Type B pancreatic cell (in vitro differentiated cells): ENCODE results near the gene LFNG. TPM values are rescaled to one million over a fixed set of nuclear protein-coding genes. Genes with fewer than 3 reads are reported as not detected.

Experiments used
- DNase-seq: peaks from one replicate; pipeline ENCODE4 v3.0.0; 2021; ENCODE audit warnings: mixed read lengths; ENCODE audit not compliant: unreplicated experiment; ENCODE audit errors: extremely low spot score
- H3K27ac Mint-ChIP-seq: 2 replicates; pipeline ENCODE4 v1.8.0; 2021; ENCODE audit warnings: mild to moderate bottlenecking, mixed read lengths
- H3K27me3 Mint-ChIP-seq: 2 replicates; pipeline ENCODE4 v1.8.0; 2021; ENCODE audit warnings: mixed read lengths
- H3K36me3 Mint-ChIP-seq: 2 replicates; pipeline ENCODE4 v1.8.0; 2021; ENCODE audit warnings: mixed read lengths
- H3K4me1 Mint-ChIP-seq: one replicate; pipeline ENCODE4 v1.8.0; 2021; ENCODE audit warnings: mixed read lengths; ENCODE audit not compliant: unreplicated experiment
- H3K4me3 Mint-ChIP-seq: 2 replicates; pipeline ENCODE4 v1.8.0; 2021; ENCODE audit warnings: mild to moderate bottlenecking, mixed read lengths
- H3K9me3 Mint-ChIP-seq: 2 replicates; pipeline ENCODE4 v1.8.0; 2021; ENCODE audit warnings: mixed read lengths
- total RNA-seq: library from RNA; stranded (reverse); gene quantifications from 2 replicates; pipeline ENCODE4 v1.2.1, GENCODE V29; 2021; ENCODE audit warnings: low replicate concordance
- TF ChIP-seq, protein P1 (sequence below): fragments of 200-600 bp; sonication (generic); conservative IDR thresholded peaks from 2 replicates; pipeline ENCODE4 v1.5.0; 2021; ENCODE audit warnings: antibody characterized with exemption, mild to moderate bottlenecking

LFNG gene
- total RNA-seq, 1 donor from 2014 or later: 15.3 TPM

DNA sequence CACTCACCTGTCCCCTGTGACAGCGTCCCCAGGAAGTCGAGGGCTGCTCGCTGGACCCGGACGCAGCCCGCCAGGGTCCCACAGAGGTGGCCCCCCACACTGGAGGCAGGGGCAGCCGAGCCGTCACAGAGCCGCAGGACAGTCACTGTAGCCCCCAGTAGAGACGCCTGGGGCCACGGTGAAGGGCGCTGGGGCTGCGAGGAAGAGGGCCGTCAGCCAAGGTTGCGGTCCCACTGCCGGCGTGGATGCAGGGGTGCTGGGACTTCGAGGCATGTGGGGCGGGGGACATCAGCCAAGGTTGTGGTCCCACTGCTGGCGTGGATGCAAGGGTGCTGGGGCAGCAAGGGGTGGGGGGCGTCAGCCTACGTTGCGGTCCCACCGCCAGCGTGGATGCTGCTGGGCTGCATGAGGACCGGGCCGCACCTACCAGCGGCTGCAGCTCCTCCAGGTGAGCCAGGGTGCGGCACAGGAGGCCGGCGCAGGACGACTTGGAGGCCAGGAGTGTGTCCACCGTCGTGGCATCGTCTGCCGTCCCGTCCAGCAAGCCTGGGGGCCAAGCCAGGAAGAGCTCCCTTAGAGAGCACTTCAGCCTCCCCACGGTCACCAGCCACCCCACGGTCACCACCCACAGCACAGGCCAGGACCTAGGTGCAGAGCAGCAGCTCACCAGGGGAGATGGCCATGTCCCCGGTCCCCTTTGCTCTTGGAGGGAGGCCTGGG, 21.9 kb downstream of the LFNG start:
- TF ChIP-seq, protein P1, sequence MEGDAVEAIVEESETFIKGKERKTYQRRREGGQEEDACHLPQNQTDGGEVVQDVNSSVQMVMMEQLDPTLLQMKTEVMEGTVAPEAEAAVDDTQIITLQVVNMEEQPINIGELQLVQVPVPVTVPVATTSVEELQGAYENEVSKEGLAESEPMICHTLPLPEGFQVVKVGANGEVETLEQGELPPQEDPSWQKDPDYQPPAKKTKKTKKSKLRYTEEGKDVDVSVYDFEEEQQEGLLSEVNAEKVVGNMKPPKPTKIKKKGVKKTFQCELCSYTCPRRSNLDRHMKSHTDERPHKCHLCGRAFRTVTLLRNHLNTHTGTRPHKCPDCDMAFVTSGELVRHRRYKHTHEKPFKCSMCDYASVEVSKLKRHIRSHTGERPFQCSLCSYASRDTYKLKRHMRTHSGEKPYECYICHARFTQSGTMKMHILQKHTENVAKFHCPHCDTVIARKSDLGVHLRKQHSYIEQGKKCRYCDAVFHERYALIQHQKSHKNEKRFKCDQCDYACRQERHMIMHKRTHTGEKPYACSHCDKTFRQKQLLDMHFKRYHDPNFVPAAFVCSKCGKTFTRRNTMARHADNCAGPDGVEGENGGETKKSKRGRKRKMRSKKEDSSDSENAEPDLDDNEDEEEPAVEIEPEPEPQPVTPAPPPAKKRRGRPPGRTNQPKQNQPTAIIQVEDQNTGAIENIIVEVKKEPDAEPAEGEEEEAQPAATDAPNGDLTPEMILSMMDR: no peak
- no peaks in the 10 kb centered on the region for H3K27me3 Mint-ChIP-seq
- H3K9me3 Mint-ChIP-seq: no peaks in the 10 kb centered on the region
- no peak overlapping the region for H3K27ac Mint-ChIP-seq
- no peak for DNase-seq
- H3K36me3 Mint-ChIP-seq: no peaks in the 10 kb centered on the region
- H3K4me1 Mint-ChIP-seq: no peaks in the 10 kb centered on the region
- no peak overlapping the region for H3K4me3 Mint-ChIP-seq

DNA sequence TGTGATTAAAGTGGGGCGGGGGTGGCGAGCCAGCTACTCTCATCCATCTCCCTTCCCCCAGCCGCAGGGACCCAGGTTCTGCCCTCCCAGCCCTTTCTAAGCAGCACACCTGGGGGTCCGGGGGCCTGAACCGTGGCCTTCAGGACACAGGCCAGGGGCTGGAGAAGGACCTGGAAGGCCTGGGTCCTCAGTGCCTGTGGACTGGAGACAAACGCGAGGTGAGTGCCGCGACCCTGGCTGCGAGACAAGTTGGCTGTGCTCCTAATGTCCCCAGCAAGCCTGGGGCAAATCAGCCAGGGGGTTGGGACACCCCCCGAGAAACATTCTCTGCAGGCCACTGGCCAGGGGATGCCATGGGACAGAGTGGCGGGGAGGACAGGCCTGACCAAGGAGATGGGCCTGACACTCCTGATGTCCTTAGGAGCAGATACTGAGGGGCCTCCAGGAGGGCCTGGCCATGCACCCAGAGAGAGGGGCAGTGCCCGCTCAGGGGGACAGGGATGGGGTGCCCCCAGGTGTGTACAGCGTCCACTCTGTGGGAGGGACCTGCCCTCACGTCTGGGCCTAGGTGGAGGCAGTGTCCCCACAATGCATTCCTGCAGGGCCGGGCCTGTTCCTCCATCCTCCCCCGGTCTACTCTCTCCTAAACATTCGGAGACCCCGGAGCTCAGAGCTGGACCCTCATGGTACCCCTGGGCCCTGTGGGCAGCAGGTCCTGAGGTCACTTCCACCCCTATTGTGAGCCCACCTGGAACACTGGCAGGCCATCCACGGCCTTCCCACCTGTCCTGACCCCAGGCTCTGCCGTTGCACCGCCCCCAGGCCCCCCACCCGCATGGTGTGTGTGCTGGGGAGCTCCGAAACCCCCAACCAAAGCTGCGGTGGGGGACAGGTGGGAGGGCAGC, 22.7 kb downstream of the LFNG start:
- H3K27me3 Mint-ChIP-seq: no peaks in the 10 kb centered on the region
- no peak overlapping the region for H3K27ac Mint-ChIP-seq
- TF ChIP-seq, protein P1: no peak
- DNase-seq: no peak
- H3K4me3 Mint-ChIP-seq: no peak overlapping the region
- H3K9me3 Mint-ChIP-seq: no peaks in the 10 kb centered on the region
- H3K36me3 Mint-ChIP-seq: no peaks in the 10 kb centered on the region
- no peaks in the 10 kb centered on the region for H3K4me1 Mint-ChIP-seq

DNA sequence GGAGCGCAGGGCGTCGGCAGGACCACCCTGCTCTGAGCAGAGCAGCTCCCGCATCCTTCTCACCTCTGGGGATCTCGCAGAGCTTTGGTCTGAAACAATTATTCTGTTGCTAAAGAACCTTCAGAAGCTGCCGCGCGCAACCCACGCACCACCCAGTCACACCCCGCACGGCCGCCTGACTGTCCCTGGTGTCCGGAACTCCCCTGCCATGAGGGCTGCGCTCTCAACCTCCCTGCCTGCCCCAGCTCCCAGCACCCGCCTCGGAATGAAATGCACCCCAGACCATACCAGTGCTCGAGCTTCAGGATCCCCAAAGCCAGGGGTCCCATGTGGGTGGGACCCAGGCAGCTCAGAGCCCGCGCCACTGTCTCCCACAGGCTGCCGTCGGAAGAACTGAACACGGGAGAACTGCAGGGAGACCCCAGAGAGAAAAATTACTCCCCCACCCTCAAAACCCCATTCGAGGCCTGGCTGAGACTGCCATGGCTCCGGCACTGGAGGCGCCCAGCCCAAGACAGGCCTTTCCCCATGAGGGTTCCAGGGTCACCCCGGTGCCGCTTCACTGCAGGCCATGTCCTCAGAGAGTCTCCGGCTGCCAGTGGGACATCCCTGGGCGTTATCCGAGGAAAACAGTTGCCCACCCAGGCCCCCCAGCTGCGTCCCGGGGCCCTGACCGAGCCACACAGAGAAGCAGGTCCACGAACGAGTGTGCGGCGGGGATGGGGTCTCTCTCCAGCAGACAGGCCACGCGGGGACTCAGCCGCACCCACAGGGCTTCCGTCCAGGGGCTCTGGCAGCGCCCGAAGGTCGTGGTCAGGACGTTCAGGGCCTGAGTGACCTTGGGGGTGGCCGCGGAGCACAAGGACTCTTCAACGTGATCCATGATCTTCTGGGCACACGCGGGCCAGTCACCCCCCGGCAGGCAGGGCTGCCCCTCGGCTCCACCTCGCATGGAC, 23.6 kb downstream of the LFNG start:
- TF ChIP-seq, protein P1: no peak
- peaks cover 3% of the 10 kb centered on the region for H3K36me3 Mint-ChIP-seq
- H3K27me3 Mint-ChIP-seq: no peaks in the 10 kb centered on the region
- no peak overlapping the region for H3K27ac Mint-ChIP-seq
- no peak overlapping the region for H3K4me3 Mint-ChIP-seq
- no peak for DNase-seq
- no peaks in the 10 kb centered on the region for H3K4me1 Mint-ChIP-seq
- no peaks in the 10 kb centered on the region for H3K9me3 Mint-ChIP-seq

DNA sequence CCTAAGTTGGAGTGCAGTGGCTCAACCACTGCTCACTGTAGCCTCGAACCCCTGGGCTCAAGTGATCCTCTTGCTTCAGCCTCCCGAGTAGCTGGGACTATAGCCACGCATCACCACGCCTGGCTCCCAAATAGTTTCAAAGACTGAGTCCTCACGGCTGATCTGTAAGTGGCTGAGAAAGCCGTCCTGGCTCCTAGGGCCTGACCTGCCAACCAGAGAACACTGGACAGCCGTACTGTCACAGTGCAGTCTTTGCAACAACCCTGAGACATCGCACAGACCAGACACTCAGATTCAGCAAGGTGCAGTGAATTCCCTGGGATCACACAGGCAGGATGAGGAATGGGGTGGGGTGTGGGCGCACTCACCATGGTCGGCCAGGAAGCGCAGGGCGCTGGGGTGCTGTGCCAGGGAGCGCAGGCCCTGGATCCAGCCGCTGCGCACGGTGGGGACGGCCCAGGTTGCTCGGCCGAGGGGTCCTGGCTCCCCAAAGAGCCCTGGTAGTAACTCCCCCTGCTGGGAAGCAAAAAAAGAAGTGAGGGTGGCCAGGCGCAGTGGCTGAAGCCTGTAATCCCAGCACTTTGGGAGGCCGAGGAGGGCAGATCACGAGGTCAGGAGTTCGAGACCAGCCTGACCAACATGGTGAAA, 25.1 kb downstream of the LFNG start:
- Mint-ChIP-seq H3K27ac (no peak overlapping the region), H3K4me1 (no peaks in the 10 kb centered on the region), H3K4me3 (no peak overlapping the region), H3K27me3 (no peaks in the 10 kb centered on the region), H3K36me3 (peaks cover 4% of the 10 kb centered on the region), H3K9me3 (no peaks in the 10 kb centered on the region)
- DNase-seq: no peak
- TF ChIP-seq, protein P1: no peak
